A172 (cell line): Measurements from ENCODE around the gene TRPT1. TPM values are rescaled to one million over a fixed set of nuclear protein-coding genes. Genes with fewer than 3 reads are reported as not detected.

Source experiments
- DNase-seq: peaks from one replicate; pipeline ENCODE4 v3.0.0-alpha.2; 2015; ENCODE audit warnings: low spot score
- total RNA-seq: library from RNA; depleted of rRNA; stranded (reverse); fragments of >200 nt; shearing (Covaris generic); gene quantifications from 2 replicates; pipeline ENCODE4 v1.2.3, GENCODE V29; 2014; rRNA removed

The TRPT1 gene
- total RNA-seq, 1 experiment from 2014 or later: 33.8 TPM

DNA sequence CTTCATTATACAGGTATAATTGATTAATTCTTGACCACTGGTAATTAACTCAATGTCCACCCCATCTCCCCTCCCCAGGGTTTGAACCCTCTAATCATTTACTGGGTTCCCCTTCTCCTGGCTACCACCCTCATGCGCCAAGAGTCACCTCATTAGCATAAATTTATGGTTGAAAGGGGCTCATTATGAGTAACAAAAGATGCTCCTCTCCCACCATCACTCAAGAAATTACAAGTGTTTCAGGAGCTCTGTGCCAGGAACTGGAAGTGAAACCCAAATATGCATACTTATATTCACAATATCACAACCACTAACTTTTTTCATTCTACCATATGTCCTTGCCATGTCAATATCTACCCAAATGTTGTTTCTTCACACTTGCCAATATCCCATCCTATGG, 47.8 kb downstream of the TRPT1 start:
- DNase-seq: no peak

GRCh38 chr11:64176751-64177150, 49.2 kb downstream of the TRPT1 start:
- DNase-seq: no peak

Other genes starting within 250 kb of the TRPT1 start
- 31.5 and 41.5 TPM in 2 replicates for gene OTUB1, start 239.7 kb downstream of the TRPT1 start, total RNA-seq
- not detected in 2 replicates for gene FLRT1, start 190.3 kb downstream of the TRPT1 start, total RNA-seq
- 2.9 and 6.3 TPM in 2 replicates for gene MACROD1, start 60.1 kb downstream of the TRPT1 start, total RNA-seq
- 424 and 474 TPM in 2 replicates for gene STIP1, start 40.0 kb downstream of the TRPT1 start, total RNA-seq
- 15.1 and 18.7 TPM in 2 replicates for gene FERMT3, start 19.5 kb downstream of the TRPT1 start, total RNA-seq
- 49.3 and 71.5 TPM in 2 replicates for gene NUDT22, start 88 bp upstream of the TRPT1 start, total RNA-seq
- gene DNAJC4, start 4.4 kb upstream of the TRPT1 start, total RNA-seq: 3.0 and 12.0 TPM in 2 replicates
- 24.4 and 33.0 TPM in 2 replicates for gene VEGFB, start 8.4 kb upstream of the TRPT1 start, total RNA-seq
- 40.5 and 55.9 TPM in 2 replicates for gene FKBP2, start 14.9 kb upstream of the TRPT1 start, total RNA-seq
- gene PPP1R14B, start 20.8 kb upstream of the TRPT1 start, total RNA-seq: 455 and 478 TPM in 2 replicates
- 51.0 and 64.8 TPM in 2 replicates for gene PLCB3, start 25.3 kb upstream of the TRPT1 start, total RNA-seq
- 219 TPM in 2 replicates for gene BAD, start 58.5 kb upstream of the TRPT1 start, total RNA-seq
- 52.1 and 60.8 TPM in 2 replicates for gene GPR137, start 59.7 kb upstream of the TRPT1 start, total RNA-seq
- gene KCNK4, start 65.1 kb upstream of the TRPT1 start, total RNA-seq: 0.07 TPM in 1 of 2 replicates, not detected in the other
- not detected in 2 replicates for gene CATSPERZ, start 74.2 kb upstream of the TRPT1 start, total RNA-seq
- 30.4 and 46.6 TPM in 2 replicates for gene ESRRA, start 79.3 kb upstream of the TRPT1 start, total RNA-seq
- 454 and 683 TPM in 2 replicates for gene TRMT112, start 91.4 kb upstream of the TRPT1 start, total RNA-seq
- gene PRDX5, start 91.9 kb upstream of the TRPT1 start, total RNA-seq: 300 and 344 TPM in 2 replicates
- 6.6 and 6.9 TPM in 2 replicates for gene CCDC88B, start 114.0 kb upstream of the TRPT1 start, total RNA-seq
- gene RPS6KA4, start 133.0 kb upstream of the TRPT1 start, total RNA-seq: 77.4 and 78.2 TPM in 2 replicates